Retinal pigment epithelial cell (primary cell): ENCODE results near the gene ARID3A.
A peak's percentile ranks its signal among the peaks of the same experiment; 100 is the strongest.
"Not testable (repeated sequence)": the region's sequence is repeated elsewhere in the genome, so short reads cannot be mapped to it uniquely, and the experiment has no call there.

ENCODE experiments used
- DNase-seq: peaks from one replicate; pipeline ENCODE4 v3.0.0-alpha.2; 2010; ENCODE audit warnings: low read depth
- H3K4me3 ChIP-seq: 2 replicates; pipeline ENCODE4 v1.5.1; 2011; ENCODE audit warnings: mild to moderate bottlenecking, low read length, control low read depth, moderate library complexity
- TF ChIP-seq, protein P1 (sequence below): conservative IDR thresholded peaks from 2 replicates; pipeline ENCODE4 v1.5.1; 2011; ENCODE audit warnings: low read depth, low read length, control low read depth, inconsistent platforms

The ARID3A gene

DNA sequence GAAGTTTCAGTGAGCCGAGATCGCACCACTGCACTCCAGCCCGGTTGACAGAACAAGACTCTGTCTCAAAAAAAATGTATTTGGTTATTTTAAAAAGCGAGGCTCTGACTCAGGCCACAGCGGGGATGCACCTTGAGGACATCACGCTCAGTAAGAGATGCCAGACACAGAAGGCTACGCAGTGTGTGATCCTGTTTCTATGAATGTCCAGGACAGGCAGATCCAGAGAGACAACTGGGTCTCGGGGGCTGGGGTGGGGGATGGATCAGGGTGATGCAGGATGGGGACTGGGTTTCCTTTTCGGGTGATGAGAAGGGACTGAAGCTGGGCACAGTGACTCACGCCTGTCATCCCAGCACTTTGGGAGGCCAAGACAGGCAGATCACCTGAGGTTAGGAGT, 38.2 kb upstream of the ARID3A start:
- H3K4me3 ChIP-seq: no peak overlapping the region
- DNase-seq: no peak
- TF ChIP-seq, protein P1, sequence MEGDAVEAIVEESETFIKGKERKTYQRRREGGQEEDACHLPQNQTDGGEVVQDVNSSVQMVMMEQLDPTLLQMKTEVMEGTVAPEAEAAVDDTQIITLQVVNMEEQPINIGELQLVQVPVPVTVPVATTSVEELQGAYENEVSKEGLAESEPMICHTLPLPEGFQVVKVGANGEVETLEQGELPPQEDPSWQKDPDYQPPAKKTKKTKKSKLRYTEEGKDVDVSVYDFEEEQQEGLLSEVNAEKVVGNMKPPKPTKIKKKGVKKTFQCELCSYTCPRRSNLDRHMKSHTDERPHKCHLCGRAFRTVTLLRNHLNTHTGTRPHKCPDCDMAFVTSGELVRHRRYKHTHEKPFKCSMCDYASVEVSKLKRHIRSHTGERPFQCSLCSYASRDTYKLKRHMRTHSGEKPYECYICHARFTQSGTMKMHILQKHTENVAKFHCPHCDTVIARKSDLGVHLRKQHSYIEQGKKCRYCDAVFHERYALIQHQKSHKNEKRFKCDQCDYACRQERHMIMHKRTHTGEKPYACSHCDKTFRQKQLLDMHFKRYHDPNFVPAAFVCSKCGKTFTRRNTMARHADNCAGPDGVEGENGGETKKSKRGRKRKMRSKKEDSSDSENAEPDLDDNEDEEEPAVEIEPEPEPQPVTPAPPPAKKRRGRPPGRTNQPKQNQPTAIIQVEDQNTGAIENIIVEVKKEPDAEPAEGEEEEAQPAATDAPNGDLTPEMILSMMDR: no peak

DNA sequence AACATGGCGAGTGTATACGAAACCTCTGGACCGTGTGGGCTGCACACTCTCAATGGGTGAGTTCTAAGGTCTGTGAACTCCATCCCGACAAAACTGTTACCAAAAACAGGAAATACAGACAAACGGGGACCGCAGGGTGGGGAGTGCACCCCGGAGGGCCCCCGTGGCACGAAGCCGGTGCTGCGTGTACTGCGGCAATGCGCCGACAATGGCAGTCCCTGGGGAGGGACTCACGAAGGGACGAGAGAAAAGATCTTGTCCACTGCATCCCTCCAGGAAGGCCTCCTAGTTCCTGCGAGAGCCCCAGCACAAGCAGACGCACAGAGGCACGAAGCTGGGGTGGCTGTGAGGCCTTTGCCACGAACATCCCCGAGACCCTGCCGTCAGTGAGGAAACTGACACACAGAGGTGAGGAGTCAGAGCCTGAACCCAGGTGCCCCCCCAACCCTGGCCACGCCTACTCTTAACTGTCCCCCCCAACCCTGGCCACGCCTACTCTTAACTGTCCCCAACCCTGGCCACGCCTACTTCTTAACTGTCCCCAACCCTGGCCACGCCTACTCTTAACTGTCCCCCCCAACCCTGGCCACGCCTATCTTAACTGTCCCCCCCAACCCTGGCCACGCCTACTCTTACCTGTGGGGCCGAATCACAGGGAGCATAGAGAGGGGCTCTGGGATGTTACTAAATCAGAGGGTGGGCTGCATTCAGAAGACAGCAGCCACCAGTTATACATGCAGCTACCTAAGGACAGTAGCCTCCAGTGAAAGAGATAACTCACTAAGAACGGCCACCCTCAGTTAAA, 37.1 kb upstream of the ARID3A start:
- DNase-seq: no peak

DNA sequence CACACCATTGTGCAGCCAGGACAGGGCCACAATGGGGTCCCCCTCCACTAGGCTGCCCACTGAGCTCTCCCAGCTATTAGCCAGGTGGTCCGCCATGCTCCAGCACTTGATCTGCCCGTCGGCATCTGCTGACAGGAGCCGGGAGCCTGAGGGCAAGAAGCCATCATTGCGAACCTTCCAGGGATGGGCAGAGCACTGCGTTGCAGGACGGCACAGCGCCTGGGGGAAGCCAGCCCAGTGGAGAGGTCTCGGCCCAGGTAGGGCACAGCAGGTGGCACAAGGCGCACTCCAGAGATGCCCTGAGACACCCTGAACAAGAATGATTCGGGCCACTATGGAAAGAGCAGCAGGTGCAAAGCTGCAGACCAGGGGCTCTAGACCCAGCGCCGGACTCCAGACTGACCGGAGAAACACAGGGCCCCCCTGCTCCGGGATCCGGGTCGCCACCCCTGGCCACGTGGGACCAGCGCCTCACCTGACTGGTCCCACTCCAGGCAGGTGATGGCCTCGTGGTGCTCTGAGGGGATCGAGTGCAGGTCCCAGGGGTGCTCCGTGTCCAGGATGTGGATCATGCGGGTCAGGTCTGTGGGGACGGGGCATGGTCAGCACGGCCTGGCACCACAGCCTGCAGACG, 36.1 kb upstream of the ARID3A start:
- no peak for DNase-seq
- TF ChIP-seq, protein P1: no peak
- H3K4me3 ChIP-seq: no peak overlapping the region

More for the DNA sequence above, 37.1 kb upstream of the ARID3A start:
- TF ChIP-seq, protein P1: no peak
- no peak overlapping the region for H3K4me3 ChIP-seq

DNA sequence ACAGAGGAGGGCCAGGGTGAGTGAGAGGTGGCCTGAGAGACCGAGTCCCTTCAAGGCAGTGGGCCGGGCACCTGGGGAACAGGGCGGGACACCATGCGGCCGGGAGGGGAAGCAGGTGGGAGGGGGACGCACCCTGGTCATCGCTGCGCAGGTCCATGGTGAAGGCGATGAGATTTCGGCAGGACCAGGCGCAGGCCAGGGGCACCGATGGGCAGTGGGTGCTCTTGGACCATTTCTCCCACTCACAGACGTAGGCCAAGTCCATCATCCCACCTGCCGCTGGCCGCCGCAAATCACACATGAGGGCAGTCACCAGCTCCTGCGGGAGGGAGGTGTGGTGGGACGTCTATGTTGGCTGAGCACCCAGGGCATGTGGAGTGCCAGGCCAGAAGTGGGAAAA, 35.0 kb upstream of the ARID3A start:
- no peak overlapping the region for H3K4me3 ChIP-seq
- TF ChIP-seq, protein P1: no peak
- DNase-seq: no peak

DNA sequence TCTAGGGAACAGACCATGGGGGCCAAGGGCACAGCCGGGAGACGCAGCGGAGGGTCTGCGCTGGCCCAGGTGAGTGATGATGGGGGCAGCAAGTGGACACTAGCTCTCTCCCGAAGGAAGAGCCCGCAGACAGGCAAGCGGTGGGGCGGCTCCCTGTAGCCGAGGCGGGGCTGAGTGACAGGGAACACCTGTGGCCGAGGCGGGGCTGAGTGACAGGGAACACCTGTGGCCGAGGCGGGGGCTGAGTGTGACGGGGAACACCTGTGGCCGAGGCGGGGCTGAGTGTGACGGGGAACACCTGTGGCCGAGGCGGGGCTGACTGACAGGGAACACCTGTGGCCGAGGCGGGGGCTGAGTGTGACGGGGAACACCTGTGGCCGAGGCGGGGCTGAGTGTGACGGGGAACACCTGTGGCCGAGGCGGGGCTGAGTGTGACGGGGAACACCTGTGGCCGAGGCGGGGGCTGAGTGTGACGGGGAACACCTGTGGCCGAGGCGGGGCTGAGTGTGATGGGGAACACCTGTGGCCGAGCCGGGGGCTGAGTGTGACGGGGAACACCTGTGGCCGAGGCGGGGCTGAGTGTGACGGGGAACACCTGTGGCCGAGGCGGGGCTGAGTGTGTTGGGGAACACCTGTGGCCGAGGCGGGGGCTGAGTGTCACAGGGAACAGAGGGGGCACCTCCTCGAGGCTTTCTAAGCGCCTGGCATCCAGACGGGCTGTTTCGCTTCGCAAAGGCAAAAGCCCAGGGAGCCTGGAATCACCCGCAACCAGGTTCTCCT, 34.2 kb upstream of the ARID3A start:
- DNase-seq: not testable (repeated sequence)

DNA sequence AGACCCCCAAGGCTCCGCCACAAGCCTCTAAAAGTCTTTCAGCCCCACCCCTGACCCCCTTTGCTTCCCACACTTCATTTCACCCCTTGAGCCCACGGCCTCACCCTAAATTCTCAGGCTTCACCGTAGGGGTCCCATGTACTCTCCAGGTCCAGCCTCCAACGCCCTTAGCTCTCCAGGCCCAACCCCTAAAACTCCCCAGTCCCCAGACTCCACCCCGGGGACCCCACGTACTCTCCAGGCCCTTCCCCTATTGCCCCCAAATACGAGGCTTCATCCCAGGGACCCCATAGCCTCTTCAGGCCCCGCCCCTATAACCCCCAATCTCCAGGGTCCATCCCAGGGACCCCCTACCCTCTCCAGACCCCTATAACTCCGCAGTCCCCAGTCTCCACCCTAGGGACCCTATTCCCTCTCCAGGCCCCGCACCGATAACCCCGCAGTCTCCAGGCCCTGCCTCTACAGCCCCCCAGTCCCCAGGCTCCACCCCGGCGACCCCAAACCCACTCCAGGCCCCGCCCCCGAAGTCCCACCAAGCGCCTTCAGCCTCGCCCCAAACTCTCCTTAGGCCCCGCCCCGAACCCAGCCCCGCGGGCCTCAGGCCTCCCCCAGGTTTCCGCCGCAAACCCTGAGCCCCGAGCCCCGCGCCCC, 33.5 kb upstream of the ARID3A start:
- peak overlapping the region; percentile 84 for H3K4me3 ChIP-seq
- TF ChIP-seq, protein P1: no peak
- DNase-seq: no peak

More for the DNA sequence above, 34.2 kb upstream of the ARID3A start:
- H3K4me3 ChIP-seq: peak overlapping the region; percentile 84
